Stimulated activated CD4-positive, alpha-beta T cell treated with anti-CD3 and anti-CD28 coated beads, TNF-alpha, amount 100 ng/mL, for 48 hours (primary cell): Measurements from ENCODE around the gene TARS3.
"Not testable (repeated sequence)": the region's sequence is repeated elsewhere in the genome, so short reads cannot be mapped to it uniquely, and the experiment has no call there.

ENCODE experiments used
- DNase-seq, 3 donors: peaks; one replicate each; pipeline ENCODE4 v3.0.0-alpha.2; 2020; ENCODE audit warnings: low read depth in 3 of 3

The TARS3 gene

GRCh38 chr15:101723874-101724674 lies at the start of gene TARS3:
TARS3 (minus strand) TSS chr15:101724473; CDS start chr15:101724387, 86 bp downstream.
- peak; percentile 87 to 99 (median 88) for DNase-seq

- no peak for DNase-seq
Measured at GRCh38 chr15:101773496-101774100, 49.3 kb upstream of the TARS3 start.

- DNase-seq: no peak
Measured at GRCh38 chr15:101772921-101773320, 48.6 kb upstream of the TARS3 start.

- DNase-seq: not testable (repeated sequence)
Measured at GRCh38 chr15:101767083-101767640, 42.9 kb upstream of the TARS3 start.

GRCh38 chr15:101765772-101766456 lies 41.6 kb upstream of the TARS3 start:
- no peak for DNase-seq

- not testable (repeated sequence) for DNase-seq
Measured at GRCh38 chr15:101765340-101765671, 41.0 kb upstream of the TARS3 start.

- DNase-seq: not testable (repeated sequence)
Measured at GRCh38 chr15:101764669-101765339, 40.5 kb upstream of the TARS3 start.

- not testable (repeated sequence) for DNase-seq
Measured at GRCh38 chr15:101746716-101747082, 22.4 kb upstream of the TARS3 start.

GRCh38 chr15:101734837-101735236 lies 10.6 kb upstream of the TARS3 start:
- not testable (repeated sequence) for DNase-seq

GRCh38 chr15:101733545-101733944 lies 9.3 kb upstream of the TARS3 start:
- no peak for DNase-seq

- no peak for DNase-seq
Measured at GRCh38 chr15:101732772-101733171, 8.5 kb upstream of the TARS3 start.

- DNase-seq: no peak
Measured at GRCh38 chr15:101731746-101732145, 7.5 kb upstream of the TARS3 start.

GRCh38 chr15:101727186-101727585 lies 2.9 kb upstream of the TARS3 start:
- DNase-seq: no peak

- DNase-seq: no peak
Measured at GRCh38 chr15:101725073-101725472, 800 bp upstream of the TARS3 start.

GRCh38 chr15:101724675-101725005 lies 367 bp upstream of the TARS3 start:
- DNase-seq: no peak

GRCh38 chr15:101723171-101723873 lies 951 bp downstream of the TARS3 start:
- DNase-seq: peak; percentile 6 to 18 (median 8)

GRCh38 chr15:101718896-101719295 lies 5.4 kb downstream of the TARS3 start:
- DNase-seq: no peak

- no peak for DNase-seq
Measured at GRCh38 chr15:101712078-101712477, 12.2 kb downstream of the TARS3 start.

GRCh38 chr15:101710806-101711205 lies 13.5 kb downstream of the TARS3 start:
- no peak for DNase-seq

- DNase-seq: no peak
Measured at GRCh38 chr15:101709466-101709865, 14.8 kb downstream of the TARS3 start.

GRCh38 chr15:101707983-101708382 lies 16.3 kb downstream of the TARS3 start:
- no peak for DNase-seq
